HG03575 (cell line): ENCODE results near the gene TTC4.

Experiments used
- ATAC-seq: cut with Tn5 transposase; IDR thresholded peaks from one replicate; pipeline ENCODE4 v1.9.1; 2021; ENCODE audit not compliant: unreplicated experiment, insufficient number of reproducible peaks, low FRiP score; ENCODE audit errors: extremely low read depth

The TTC4 gene

DNA sequence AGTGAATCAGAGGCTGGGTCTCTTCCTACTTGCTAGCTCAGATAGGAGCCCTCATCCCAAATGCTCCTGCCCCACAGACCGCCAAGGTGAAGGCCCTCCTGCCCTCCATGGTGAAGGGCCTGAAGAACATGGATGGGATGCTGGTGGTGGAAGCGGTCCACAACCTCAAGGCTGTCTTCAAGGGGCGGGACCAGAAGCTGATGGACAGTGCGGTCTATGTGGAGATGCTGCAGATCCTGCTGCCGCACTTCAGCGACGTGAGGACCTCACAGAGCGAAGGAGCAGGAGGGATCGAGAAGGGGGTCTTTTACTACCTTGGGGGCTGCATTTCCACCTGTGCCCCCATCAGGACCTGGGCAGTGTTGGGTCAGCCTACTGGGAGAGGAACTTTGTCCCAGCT is 14.6 kb upstream of the TTC4 start:
- ATAC-seq = no peak

GRCh38 chr1:54701996-54702395 is 13.7 kb upstream of the TTC4 start:
- no peak for ATAC-seq

DNA sequence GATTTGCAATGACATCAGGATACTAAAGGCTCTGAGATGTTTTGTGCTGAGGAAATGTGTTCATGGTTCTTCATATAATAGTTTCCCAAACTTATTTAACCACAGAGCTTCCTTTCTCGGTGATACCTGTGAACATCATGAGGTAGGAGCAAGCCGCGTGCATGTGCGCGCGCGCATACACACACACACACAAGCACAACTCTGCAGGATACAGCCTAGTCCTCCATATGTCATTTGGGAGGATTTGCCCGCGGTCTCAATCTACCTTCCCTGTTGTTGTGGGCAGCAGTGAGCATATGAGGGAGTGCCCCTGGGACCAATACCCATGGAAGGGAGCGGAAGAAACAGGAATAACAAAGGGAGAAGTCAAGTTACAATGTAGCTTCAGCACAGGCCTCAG is 12.2 kb upstream of the TTC4 start:
- ATAC-seq = no peak

DNA sequence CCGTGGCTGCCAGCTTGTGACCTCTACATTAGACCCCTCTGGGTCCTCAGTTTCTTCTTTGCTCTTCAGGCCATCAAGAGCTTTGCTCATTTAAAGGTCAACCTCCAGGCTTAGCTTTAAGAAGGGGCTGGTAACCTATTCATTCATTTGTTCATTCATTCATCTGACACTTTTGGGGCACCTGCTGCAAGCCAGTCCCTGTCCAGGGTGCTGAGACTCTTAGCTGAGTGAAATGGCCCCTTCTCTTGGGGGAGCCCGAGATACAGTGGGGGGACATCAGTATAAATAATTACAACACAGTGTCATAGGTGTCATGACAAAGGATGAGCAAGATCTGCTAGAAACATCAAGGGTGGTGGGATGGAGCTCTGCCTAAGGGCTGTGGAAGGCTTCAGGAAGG is 10.5 kb upstream of the TTC4 start:
- ATAC-seq = no peak

GRCh38 chr1:54706419-54706818 is 9.2 kb upstream of the TTC4 start:
- ATAC-seq = no peak

- no peak for ATAC-seq
These were observed 7.3 kb upstream of the TTC4 start for GRCh38 chr1:54708385-54708784.

GRCh38 chr1:54709547-54710292 is 5.9 kb upstream of the TTC4 start:
- ATAC-seq = no peak

- no peak for ATAC-seq
These were observed 5.2 kb upstream of the TTC4 start for GRCh38 chr1:54710434-54710833.

DNA sequence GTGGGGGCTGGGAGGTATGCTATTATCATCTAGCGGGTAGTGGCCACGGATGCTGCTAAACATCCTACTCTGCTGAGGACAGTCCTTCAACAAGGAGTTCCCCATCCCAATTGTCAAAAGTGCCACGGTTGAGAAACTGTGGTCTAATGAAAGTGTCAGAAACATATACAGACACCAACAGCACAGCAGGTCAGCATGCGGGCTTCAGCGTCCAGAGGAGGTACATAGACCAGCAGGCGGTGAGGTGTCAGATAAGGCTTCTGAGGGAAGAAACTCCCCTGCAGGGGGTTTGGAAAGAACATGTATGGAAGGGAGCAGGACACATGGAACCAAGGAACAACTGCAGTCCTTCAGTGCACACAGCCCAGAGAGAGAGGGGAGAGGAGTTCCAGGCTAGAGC is 4.8 kb upstream of the TTC4 start:
- no peak for ATAC-seq

GRCh38 chr1:54711536-54711935 is 4.1 kb upstream of the TTC4 start:
- ATAC-seq = no peak

GRCh38 chr1:54714881-54715492 is 674 bp upstream of the TTC4 start:
- no peak for ATAC-seq

GRCh38 chr1:54716299-54717047 is 812 bp downstream of the TTC4 start:
- ATAC-seq = no peak

DNA sequence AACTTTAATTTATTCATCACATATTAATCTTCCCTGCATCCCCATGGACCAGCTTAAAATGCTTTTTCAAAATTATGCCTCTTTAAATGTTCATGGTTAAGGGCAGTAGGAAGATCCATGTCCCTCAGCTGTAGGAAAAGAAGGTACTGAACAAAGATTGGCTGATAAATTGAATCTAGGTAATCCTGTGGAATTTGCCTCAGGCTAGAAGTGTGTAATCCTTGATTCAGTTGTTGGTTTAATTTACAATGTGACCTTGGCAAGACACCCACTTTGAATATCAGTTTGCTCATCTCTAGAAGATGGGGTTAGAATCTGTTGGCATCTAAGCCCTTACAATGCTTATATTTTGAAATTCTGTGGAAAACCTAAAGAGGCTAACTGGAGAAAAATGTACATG is 6.1 kb downstream of the TTC4 start:
- no peak for ATAC-seq

- no peak for ATAC-seq
These were observed 8.3 kb downstream of the TTC4 start for GRCh38 chr1:54723985-54724384.

DNA sequence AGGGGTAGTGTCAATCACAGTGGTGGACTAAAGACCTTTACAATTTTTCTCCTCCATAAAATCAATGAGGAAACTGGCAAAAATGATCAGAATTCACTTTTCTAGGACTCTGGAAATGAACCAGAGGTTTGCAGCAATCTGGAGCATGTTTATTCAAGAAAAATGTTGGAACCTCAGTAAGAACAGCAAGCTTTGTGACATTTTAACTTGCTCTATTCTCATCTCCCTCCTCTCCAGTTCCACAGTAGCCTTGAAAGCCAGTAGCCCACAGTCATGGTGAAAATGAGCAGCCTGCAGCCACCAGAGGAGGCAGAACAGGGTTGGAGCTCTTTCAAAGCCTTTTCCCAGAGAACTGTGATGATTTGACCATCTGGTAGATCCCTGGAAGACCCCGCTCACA is 9.1 kb downstream of the TTC4 start:
- no peak for ATAC-seq

DNA sequence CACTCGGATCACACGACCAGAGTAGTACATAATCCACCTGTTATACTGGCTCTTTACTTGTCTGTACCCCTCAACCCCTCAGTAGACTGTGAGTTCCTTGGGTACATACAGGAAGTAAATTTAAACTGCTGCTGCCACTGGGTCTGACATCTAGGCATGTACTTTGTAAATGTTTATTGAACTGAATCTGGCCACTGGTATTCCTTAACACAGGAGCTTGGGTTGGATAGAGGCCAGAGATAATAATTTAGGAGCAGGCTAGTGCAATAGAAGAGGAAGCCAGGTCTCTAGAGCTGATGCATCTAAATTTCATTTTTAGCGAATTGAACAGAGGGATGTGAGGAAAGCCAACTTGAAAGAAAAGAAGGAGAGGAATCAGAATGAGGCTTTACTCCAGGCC is 12.4 kb downstream of the TTC4 start:
- ATAC-seq = no peak

- no peak for ATAC-seq
These were observed 21.0 kb downstream of the TTC4 start for GRCh38 chr1:54736685-54737084.

DNA sequence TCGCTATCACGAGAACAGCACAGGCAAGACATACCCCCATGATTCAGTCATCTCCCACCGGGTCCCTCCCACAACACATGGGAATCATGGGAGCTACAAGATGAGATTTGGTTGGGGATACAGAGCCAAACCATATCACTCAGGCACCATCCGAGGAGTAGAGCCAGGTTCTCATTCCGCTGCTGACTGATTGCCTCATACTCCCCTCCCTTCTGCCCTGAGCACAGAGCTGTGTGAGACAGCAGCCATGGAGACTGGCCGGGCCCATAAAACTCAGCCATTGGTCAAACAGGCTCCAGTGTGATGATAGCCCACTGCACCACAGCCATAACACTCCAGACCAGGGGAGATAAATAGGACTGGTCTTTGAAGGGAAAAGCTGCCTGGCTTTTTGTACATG is 22.6 kb downstream of the TTC4 start:
- ATAC-seq = no peak

DNA sequence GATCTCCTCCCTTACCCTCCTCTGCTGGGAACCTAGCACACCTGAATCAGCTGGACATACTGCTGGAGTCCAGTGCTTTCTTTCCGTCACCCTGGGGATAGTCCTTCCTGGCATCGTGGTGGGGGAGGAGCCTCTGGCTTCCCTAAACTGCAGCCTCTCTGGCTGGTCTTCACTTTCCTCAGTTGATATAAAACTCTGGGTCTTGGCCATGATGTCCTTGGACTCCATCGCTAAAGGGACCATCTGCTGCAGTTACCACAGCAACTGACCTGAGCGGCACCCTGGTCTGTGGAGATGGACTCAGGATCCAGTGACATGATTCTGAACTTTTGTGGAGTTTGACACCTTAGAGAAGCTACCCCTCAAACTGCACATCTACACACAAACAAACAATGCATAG is 25.9 kb downstream of the TTC4 start:
- no peak for ATAC-seq

- no peak for ATAC-seq
These were observed 26.6 kb downstream of the TTC4 start for GRCh38 chr1:54742282-54742681.
